ENCODE results near the gene CDK5RAP3.
A peak's percentile ranks its signal among the peaks of the same experiment; 100 is the strongest.

Gene CDK5RAP3

DNA sequence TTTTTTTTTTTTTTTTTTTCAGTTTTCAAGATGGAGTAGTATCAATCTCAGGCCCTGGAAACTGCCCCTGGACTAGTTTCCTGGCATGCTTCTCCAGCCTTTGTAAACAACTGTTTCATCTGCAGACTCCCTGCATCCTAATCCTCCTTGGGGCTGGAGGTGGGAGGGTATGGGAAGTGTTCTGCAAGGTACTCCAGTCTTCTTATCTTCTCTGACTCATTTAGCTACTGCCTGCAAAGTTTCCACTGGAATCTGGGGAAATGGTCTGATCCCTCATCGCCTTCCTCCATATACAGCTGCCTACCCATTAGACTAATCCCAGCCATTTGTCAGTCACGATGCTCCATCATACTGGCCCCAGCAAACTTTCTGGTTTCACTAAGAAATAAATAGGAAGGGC lies 45.2 kb downstream of the CDK5RAP3 start:
- TF ChIP-seq NFIC (IDR thresholded peaks at IDR 0.05), result no peak
- TF ChIP-seq, protein P1, sequence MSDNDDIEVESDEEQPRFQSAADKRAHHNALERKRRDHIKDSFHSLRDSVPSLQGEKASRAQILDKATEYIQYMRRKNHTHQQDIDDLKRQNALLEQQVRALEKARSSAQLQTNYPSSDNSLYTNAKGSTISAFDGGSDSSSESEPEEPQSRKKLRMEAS (IDR thresholded peaks at IDR 0.05), result no peak
- no peak for TF ChIP-seq EP300 (IDR thresholded peaks at IDR 0.05; ENCODE audit: borderline replicate concordance)
- TF ChIP-seq YY1 (IDR thresholded peaks at IDR 0.05; ENCODE audit: low read depth), result no peak
- no peak for TF ChIP-seq TAF1 (IDR thresholded peaks at IDR 0.05; ENCODE audit: low read depth)
- TF ChIP-seq ZBTB7A (IDR thresholded peaks at IDR 0.05; ENCODE audit: low read depth), result no peak
- TF ChIP-seq RAD21 (IDR thresholded peaks at IDR 0.05; ENCODE audit: low read depth), result no peak
- TF ChIP-seq, protein P2, sequence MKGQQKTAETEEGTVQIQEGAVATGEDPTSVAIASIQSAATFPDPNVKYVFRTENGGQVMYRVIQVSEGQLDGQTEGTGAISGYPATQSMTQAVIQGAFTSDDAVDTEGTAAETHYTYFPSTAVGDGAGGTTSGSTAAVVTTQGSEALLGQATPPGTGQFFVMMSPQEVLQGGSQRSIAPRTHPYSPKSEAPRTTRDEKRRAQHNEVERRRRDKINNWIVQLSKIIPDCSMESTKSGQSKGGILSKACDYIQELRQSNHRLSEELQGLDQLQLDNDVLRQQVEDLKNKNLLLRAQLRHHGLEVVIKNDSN (IDR thresholded peaks at IDR 0.05), result no peak
- TF ChIP-seq CREB1 (IDR thresholded peaks at IDR 0.05; ENCODE audit: low read depth), result no peak
- no peak for TF ChIP-seq TCF12 (IDR thresholded peaks at IDR 0.05; ENCODE audit: low read depth)
- no peak for TF ChIP-seq FOXM1 (IDR thresholded peaks at IDR 0.05; ENCODE audit: borderline replicate concordance, low read depth)
- TF ChIP-seq, protein P3, sequence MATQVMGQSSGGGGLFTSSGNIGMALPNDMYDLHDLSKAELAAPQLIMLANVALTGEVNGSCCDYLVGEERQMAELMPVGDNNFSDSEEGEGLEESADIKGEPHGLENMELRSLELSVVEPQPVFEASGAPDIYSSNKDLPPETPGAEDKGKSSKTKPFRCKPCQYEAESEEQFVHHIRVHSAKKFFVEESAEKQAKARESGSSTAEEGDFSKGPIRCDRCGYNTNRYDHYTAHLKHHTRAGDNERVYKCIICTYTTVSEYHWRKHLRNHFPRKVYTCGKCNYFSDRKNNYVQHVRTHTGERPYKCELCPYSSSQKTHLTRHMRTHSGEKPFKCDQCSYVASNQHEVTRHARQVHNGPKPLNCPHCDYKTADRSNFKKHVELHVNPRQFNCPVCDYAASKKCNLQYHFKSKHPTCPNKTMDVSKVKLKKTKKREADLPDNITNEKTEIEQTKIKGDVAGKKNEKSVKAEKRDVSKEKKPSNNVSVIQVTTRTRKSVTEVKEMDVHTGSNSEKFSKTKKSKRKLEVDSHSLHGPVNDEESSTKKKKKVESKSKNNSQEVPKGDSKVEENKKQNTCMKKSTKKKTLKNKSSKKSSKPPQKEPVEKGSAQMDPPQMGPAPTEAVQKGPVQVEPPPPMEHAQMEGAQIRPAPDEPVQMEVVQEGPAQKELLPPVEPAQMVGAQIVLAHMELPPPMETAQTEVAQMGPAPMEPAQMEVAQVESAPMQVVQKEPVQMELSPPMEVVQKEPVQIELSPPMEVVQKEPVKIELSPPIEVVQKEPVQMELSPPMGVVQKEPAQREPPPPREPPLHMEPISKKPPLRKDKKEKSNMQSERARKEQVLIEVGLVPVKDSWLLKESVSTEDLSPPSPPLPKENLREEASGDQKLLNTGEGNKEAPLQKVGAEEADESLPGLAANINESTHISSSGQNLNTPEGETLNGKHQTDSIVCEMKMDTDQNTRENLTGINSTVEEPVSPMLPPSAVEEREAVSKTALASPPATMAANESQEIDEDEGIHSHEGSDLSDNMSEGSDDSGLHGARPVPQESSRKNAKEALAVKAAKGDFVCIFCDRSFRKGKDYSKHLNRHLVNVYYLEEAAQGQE (IDR thresholded peaks at IDR 0.05; ENCODE audit: low read depth), result no peak

DNA sequence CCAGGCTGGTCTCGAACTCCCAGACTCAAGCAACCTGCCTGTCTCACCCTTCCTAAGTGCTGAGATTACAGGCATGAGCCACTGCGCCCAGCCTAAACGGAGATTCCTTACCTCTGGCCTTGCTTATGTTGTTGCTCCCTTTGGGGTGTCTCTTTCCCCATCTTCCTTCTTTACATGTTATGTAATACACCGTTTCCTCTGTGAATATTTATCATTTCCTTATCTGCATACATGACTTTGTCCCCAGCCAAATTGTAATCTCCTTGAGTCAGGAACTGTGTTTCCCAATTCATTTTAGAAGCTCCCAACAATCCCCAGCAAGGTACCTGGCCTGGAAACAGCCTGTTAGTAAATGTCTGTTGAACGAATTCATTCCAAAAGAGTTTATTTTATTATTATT lies 51.0 kb downstream of the CDK5RAP3 start:
- TF ChIP-seq, protein P2 (IDR thresholded peaks at IDR 0.05), result no peak
- TF ChIP-seq RAD21 (IDR thresholded peaks at IDR 0.05; ENCODE audit: low read depth), result no peak
- TF ChIP-seq, protein P3 (IDR thresholded peaks at IDR 0.05; ENCODE audit: low read depth), result no peak

DNA sequence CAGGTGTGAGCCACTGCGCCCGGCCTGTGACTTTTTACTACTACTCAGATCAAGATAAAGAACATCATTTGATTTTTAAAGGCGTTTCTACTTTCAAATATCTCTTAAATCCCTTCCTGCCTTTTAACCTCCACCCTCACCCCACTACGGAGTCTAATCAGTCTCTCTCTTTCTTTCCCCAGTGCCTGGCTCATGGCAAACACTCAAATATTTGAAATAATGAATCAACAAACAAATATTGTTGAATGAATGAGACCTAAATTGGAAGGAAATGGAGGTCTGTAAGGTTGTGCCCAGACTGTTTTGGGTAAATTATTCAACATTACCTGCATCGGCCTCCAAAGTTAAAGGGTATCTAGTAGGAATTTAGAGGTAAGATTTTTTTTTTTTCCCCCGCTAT lies 52.0 kb downstream of the CDK5RAP3 start:
- TF ChIP-seq, protein P3 (IDR thresholded peaks at IDR 0.05; ENCODE audit: low read depth), result no peak
- TF ChIP-seq EGR1 (IDR thresholded peaks at IDR 0.05), result no peak
- TF ChIP-seq, protein P1 (IDR thresholded peaks at IDR 0.05), result no peak
- no peak for TF ChIP-seq TAF1 (IDR thresholded peaks at IDR 0.05; ENCODE audit: low read depth)
- TF ChIP-seq, protein P2 (IDR thresholded peaks at IDR 0.05), result no peak
- TF ChIP-seq RAD21 (IDR thresholded peaks at IDR 0.05; ENCODE audit: low read depth), result no peak
- TF ChIP-seq CEBPB (IDR thresholded peaks at IDR 0.05), result no peak
- no peak for TF ChIP-seq TCF12 (IDR thresholded peaks at IDR 0.05; ENCODE audit: low read depth)
- TF ChIP-seq NFIC (IDR thresholded peaks at IDR 0.05), result no peak

DNA sequence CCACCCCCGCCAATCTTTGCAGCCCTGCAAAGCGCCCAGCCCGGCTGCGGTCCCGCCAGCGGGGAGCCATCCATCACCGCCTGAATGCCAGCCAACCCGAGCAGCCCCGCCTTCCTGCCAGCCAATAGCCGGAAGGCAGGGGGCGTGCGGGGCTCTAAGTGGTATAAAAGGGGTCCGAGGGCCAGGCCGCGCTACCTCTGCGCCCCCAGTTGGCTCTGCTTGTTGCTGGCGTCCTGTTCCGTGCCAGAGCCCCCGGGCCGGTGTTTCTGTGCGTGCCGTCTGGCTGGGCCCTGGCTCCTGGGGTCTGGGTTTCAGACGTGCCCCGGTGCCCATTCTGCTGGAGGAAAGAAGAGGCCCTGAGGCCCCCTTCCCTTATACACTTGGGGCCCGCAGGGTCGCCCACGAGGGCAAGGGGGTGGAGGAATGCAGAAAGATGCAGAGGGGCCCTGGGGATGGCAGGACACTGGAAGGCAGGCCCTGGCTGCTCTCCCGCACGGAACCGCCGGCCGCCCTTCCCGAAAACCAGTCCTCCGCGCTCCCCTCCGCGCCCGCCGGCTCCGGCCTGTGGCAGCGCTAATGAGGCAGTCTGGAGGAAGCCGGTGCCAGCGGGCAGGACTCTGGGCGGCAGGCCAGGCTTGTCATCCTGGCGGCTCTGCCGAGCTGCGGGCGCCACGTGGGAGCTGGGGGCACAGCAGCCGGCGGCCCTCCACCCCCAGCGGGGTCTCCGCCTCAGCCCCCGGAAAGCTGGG lies 52.7 kb downstream of the CDK5RAP3 start:
- TF ChIP-seq RAD21 (IDR thresholded peaks at IDR 0.05; ENCODE audit: low read depth) (no peak), CREB1 (IDR thresholded peaks at IDR 0.05; ENCODE audit: low read depth) (no peak), TEAD4 (IDR thresholded peaks at IDR 0.05) (0 out of 2 replicates have a peak, but pooled peaks have one; percentile 10), YY1 (IDR thresholded peaks at IDR 0.05; ENCODE audit: low read depth) (no peak), ZBTB7A (IDR thresholded peaks at IDR 0.05; ENCODE audit: low read depth) (peak; percentile 82), EGR1 (IDR thresholded peaks at IDR 0.05) (no peak), FOXM1 (IDR thresholded peaks at IDR 0.05; ENCODE audit: borderline replicate concordance, low read depth) (0 out of 2 replicates have a peak, but pooled peaks have one; percentile 30), TAF1 (IDR thresholded peaks at IDR 0.05; ENCODE audit: low read depth) (peak; percentile 18; the same call in 1 of the 2 replicates), NFIC (IDR thresholded peaks at IDR 0.05) (peak; percentile 84), TCF12 (IDR thresholded peaks at IDR 0.05; ENCODE audit: low read depth) (peak; percentile 20; the same call in 1 of the 2 replicates), EP300 (IDR thresholded peaks at IDR 0.05; ENCODE audit: borderline replicate concordance) (no peak), CEBPB (IDR thresholded peaks at IDR 0.05) (no peak)
- TF ChIP-seq, protein P2 (IDR thresholded peaks at IDR 0.05), result peak; percentile 57
- TF ChIP-seq, protein P3 (IDR thresholded peaks at IDR 0.05; ENCODE audit: low read depth), result no peak
- TF ChIP-seq, protein P1 (IDR thresholded peaks at IDR 0.05), result peak; percentile 91
